ENCODE data around the gene MAPRE3. TPM values are rescaled to one million over a fixed set of nuclear protein-coding genes. Genes with fewer than 3 reads are reported as not detected.
A peak's percentile ranks its signal among the peaks of the same experiment; 100 is the strongest.

Gene MAPRE3
- total RNA-seq, 1 experiment from 2014 or later = 0.42 TPM

DNA sequence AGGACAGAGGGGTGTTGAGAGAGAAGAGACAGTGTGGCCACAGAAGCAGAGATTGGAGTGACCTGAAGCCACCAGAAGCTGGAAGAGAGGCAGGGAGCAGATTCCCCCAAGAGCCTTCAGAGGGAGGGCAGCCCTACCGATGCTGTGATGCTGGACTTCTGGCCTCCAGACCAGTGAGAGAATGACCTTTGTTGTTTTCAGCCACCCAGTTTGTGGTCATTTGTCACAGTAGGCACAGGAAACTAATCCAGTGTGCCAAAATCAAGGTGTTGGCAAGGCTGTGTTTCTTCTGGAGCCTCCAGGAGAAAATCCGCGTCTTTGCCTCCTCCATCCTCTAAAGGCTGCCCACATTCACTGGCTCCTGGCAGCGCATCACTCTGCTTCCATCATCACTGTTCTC is 15.4 kb downstream of the MAPRE3 start:
- H3K36me3 ChIP-seq (replicated peaks; ENCODE audit: control insufficient read depth, insufficient read depth, low read length) = no peaks in the 10 kb centered on the region

DNA sequence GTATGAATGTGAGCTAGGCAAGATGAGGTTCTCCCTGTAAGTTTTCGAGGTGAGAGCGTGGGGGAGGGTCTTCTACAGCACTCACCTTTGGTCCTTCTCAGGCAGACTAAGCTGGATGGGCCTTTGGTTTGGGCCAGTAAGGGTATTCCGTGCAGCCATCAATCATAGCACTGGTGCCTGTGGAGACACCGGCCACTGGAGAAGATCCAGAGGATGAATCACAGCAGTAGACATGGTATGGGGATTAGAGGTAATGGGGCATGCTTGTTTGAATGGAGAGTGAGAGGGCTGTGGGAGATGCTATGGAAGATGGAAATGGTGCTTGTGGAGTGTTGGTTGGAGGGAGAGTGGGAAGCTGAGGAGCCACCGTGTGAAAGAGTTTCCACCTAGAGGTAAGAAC is 16.1 kb downstream of the MAPRE3 start:
- DNase-seq = no peak
- H3K36me3 ChIP-seq (replicated peaks; ENCODE audit: control insufficient read depth, insufficient read depth, low read length) = no peaks in the 10 kb centered on the region
- H3K27me3 ChIP-seq (ENCODE audit: control insufficient read depth, insufficient read depth, low read length) = no peaks in the 10 kb centered on the region
- no peak overlapping the region for H3K4me3 ChIP-seq (ENCODE audit: insufficient read depth, low read depth, low read length)

More for the DNA sequence above, 15.4 kb downstream of the MAPRE3 start:
- DNase-seq = no peak
- no peak overlapping the region for H3K4me3 ChIP-seq (ENCODE audit: insufficient read depth, low read depth, low read length)
- H3K27me3 ChIP-seq (ENCODE audit: control insufficient read depth, insufficient read depth, low read length) = no peaks in the 10 kb centered on the region

DNA sequence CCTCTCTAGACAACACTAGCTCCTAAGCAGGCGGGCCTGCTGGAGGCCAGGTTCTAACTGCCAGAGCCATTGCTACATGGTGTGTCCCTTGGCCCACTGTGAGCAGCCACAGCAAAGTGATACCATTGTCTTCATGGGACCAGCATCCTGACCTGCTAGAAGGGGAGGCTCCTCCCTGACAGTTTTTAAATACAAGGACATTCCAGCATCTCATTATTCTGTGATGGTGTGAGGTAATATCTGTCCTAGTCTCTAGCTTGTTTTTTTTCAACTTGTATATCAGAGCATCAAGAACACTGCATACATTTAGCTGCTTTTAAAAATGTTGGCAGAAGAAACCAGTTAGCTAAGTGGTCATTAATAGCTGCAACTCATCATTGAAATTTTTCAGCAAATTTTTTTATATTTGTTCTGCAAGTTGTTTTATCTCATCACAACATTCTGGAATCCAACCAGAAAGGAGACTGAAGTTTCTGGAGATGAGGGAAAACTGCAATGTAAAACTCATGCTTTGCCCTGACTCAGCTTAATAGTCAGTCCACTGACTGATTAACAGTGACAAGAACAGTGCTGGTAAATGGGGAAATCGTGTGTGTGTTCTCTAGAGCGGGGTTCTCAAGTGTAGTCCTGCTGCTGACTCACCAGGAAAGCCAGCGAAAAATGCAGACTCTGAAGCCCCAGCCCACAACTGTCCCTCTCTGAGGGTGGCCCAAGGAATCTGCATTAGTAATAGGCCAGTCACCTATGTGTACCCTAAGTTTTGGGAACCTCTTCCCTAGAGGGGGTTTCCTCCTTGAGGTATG is 17.8 kb downstream of the MAPRE3 start:
- Histone ChIP-seq H3K4me3 (ENCODE audit: insufficient read depth, low read depth, low read length) (no peak overlapping the region), H3K36me3 (replicated peaks; ENCODE audit: control insufficient read depth, insufficient read depth, low read length) (no peaks in the 10 kb centered on the region), H3K27me3 (ENCODE audit: control insufficient read depth, insufficient read depth, low read length) (no peaks in the 10 kb centered on the region)
- DNase-seq = no peak

DNA sequence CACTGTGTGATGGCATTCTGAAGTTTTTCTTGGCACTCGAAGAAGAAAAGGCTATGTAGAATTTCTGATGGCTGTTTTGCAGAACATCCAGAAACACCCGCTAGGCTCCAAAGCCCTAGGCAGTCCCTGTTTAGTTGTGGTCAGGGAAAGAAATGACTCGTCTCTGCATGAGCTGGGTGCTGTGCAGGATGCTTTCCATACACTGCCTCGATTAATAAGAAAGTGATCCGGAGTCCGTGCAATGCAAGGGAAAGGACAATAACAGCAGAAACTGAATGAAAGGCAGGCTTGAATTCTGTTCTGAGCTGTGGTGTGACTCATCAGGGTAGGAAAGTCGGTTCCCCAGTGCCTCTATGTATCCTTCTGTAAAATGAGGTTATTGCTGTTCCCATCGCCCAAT is 18.7 kb downstream of the MAPRE3 start:
- H3K36me3 ChIP-seq (replicated peaks; ENCODE audit: control insufficient read depth, insufficient read depth, low read length) = no peaks in the 10 kb centered on the region
- H3K27me3 ChIP-seq (ENCODE audit: control insufficient read depth, insufficient read depth, low read length) = no peaks in the 10 kb centered on the region
- no peak for DNase-seq
- H3K4me3 ChIP-seq (ENCODE audit: insufficient read depth, low read depth, low read length) = no peak overlapping the region

DNA sequence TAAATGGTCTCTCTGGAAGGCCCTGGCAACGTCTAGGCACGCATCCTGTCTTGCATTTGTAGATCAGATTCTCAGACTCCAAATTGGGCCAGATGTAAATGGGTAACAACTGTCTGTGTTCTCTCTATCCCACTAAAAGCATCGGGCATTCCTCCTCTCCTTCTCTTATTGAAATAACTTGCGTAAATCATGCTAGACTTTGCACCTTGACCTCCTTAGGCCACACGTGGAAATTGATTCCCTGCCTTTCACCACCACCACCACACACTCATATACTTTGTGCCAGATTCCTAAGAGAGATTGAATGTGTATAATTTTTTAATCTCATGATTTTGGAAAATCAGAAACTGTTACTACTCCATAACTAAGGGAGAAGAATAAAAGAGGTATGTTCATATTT is 21.3 kb downstream of the MAPRE3 start:
- Histone ChIP-seq H3K36me3 (replicated peaks; ENCODE audit: control insufficient read depth, insufficient read depth, low read length) (no peaks in the 10 kb centered on the region), H3K4me3 (ENCODE audit: insufficient read depth, low read depth, low read length) (no peak overlapping the region), H3K27me3 (ENCODE audit: control insufficient read depth, insufficient read depth, low read length) (no peaks in the 10 kb centered on the region)
- no peak for DNase-seq

DNA sequence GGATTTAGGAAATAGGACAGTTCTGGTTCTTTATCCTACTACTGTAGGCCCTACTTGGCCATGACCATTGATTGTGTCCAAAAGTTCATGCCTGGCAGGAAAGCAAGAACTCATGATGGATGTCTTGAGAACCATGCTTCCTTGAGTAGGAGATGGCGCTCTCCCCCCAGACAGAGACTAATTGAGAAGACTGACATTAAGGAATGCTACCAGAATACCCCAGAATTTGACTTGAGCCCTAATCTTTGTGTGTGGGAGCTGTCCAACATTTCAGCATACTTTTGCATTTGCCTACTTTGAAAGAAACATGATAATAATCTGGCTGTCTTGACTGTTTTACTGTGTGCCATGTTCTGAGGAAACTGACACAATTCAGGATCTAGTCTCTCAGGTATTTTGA is 23.3 kb downstream of the MAPRE3 start:
- H3K27me3 ChIP-seq (ENCODE audit: control insufficient read depth, insufficient read depth, low read length) = no peaks in the 10 kb centered on the region
- no peaks in the 10 kb centered on the region for H3K36me3 ChIP-seq (replicated peaks; ENCODE audit: control insufficient read depth, insufficient read depth, low read length)
- no peak for DNase-seq
- H3K4me3 ChIP-seq (ENCODE audit: insufficient read depth, low read depth, low read length) = no peak overlapping the region

DNA sequence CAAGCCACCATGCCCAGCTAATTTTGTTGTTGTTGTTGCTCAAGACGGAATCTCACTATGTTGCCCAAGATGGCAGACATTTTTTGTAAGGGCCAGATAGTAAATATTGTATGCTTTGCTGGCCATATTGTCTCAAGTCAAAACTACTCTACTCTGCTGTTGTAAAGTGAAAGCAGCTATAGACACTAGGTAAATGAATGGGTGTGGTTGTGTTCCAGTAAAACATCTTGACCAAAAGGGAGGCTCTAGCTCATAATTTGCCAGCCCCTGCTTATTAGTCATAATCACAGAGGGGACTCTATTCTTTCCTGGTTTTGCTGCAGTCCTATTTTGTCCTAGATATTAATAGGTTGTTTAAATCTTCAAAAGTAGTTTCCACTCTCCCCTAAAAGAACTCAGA is 24.5 kb downstream of the MAPRE3 start:
- Histone ChIP-seq H3K36me3 (replicated peaks; ENCODE audit: control insufficient read depth, insufficient read depth, low read length) (no peaks in the 10 kb centered on the region), H3K4me3 (ENCODE audit: insufficient read depth, low read depth, low read length) (no peak overlapping the region), H3K27me3 (ENCODE audit: control insufficient read depth, insufficient read depth, low read length) (no peaks in the 10 kb centered on the region)
- no peak for DNase-seq

DNA sequence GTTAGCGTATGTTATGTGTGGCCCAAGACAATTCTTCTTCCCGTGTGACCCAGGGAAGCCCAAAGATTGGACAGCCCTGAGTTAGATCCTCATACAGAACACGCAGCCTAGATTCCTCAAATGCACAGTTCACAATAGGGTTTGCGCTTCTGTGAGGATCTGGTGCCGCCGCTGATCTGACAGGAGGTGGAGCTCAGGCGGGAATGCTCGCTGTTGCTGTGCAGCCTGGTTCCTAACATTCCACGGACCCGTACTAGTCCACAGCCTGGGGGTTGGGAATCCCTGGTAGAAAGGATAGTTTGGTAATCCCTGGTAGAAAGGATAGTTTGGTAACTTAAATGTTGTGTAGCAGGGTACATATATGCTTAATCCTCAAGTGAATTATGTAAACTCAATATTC is 27.0 kb downstream of the MAPRE3 start:
- H3K4me3 ChIP-seq (ENCODE audit: insufficient read depth, low read depth, low read length) = no peak overlapping the region
- no peaks in the 10 kb centered on the region for H3K36me3 ChIP-seq (replicated peaks; ENCODE audit: control insufficient read depth, insufficient read depth, low read length)
- H3K27me3 ChIP-seq (ENCODE audit: control insufficient read depth, insufficient read depth, low read length) = no peaks in the 10 kb centered on the region
- DNase-seq = no peak

DNA sequence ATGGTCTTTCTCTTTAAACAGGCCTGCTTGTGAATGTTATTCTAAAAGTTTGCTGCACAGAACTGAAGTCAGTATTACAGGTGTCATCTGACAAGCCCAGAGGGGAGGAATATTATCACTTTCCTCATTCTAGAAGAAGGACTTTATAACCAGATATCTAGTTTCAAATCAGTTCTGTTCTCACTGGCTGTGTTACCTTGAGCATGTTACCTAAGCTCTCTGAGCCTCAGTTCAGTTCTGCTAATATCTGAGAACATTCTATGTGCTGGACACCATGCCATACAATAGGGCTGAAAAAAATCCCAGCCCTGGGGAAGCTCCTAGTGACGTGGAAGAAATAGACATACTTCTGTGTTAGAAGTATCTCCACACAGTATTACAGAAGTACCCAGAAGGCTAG is 27.9 kb downstream of the MAPRE3 start:
- DNase-seq = no peak
- no peak overlapping the region for H3K4me3 ChIP-seq (ENCODE audit: insufficient read depth, low read depth, low read length)
- no peaks in the 10 kb centered on the region for H3K27me3 ChIP-seq (ENCODE audit: control insufficient read depth, insufficient read depth, low read length)
- H3K36me3 ChIP-seq (replicated peaks; ENCODE audit: control insufficient read depth, insufficient read depth, low read length) = no peaks in the 10 kb centered on the region

DNA sequence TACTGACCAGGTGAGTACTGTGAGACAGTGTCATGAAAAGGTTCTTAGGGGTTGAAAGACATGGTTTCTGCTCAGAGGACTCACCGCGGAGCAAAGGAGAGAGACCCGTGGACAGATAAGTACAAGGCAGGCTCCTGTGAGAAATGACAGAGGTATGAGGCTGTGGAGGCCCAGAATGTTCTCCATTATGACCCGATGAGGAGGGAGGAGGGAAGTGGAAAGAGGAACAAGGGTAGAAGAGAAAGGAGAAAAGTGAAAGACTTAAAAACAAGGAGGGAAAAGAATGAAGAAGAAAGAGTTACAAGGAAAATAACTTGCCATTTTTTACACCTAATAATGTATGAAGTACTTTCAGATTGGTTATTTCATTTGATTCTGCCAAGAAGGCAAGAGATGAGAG is 29.8 kb downstream of the MAPRE3 start:
- no peak overlapping the region for H3K4me3 ChIP-seq (ENCODE audit: insufficient read depth, low read depth, low read length)
- no peak for DNase-seq
- H3K27me3 ChIP-seq (ENCODE audit: control insufficient read depth, insufficient read depth, low read length) = no peaks in the 10 kb centered on the region
- no peaks in the 10 kb centered on the region for H3K36me3 ChIP-seq (replicated peaks; ENCODE audit: control insufficient read depth, insufficient read depth, low read length)

DNA sequence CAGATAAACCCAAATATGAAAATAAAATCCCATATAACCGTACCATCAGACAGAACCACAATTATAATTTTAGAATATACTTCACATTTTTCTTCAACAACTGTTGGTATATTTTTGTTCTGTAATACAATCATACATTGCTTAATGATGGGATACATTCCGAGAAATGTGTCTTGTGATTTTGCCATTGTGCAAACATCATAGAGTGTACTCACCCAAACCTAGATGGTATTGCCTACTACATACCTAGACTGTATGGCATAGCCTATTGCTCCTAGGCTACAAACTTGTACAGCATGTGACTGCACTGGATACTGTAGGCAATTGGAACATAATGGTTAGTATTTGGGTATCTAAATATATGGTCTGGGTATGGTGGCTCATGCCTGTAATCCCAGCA is 30.6 kb downstream of the MAPRE3 start:
- H3K27me3 ChIP-seq (ENCODE audit: control insufficient read depth, insufficient read depth, low read length) = no peaks in the 10 kb centered on the region
- no peak overlapping the region for H3K4me3 ChIP-seq (ENCODE audit: insufficient read depth, low read depth, low read length)
- no peaks in the 10 kb centered on the region for H3K36me3 ChIP-seq (replicated peaks; ENCODE audit: control insufficient read depth, insufficient read depth, low read length)
- DNase-seq = no peak

DNA sequence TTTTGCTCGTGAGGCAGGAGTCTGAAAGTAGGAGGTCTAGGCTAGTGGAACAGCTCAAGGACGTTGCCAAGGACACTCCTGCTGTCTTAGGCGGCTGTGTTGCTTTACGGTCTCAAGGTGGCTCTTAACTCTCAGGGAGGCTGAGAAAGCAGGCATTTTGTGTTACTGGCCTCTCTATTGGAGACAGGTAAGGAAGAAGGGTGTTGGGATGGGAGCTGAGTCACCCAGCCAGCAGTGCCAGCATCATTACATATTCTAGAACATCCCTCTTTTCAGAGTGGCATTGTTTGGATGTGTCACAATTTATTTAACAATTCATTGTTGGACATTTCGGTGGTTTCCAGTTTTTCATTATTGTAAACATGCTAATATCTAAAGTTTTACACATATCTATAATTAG is 31.5 kb downstream of the MAPRE3 start:
- H3K4me3 ChIP-seq (ENCODE audit: insufficient read depth, low read depth, low read length) = no peak overlapping the region
- no peaks in the 10 kb centered on the region for H3K36me3 ChIP-seq (replicated peaks; ENCODE audit: control insufficient read depth, insufficient read depth, low read length)
- DNase-seq = peak; percentile 55
- H3K27me3 ChIP-seq (ENCODE audit: control insufficient read depth, insufficient read depth, low read length) = no peaks in the 10 kb centered on the region

DNA sequence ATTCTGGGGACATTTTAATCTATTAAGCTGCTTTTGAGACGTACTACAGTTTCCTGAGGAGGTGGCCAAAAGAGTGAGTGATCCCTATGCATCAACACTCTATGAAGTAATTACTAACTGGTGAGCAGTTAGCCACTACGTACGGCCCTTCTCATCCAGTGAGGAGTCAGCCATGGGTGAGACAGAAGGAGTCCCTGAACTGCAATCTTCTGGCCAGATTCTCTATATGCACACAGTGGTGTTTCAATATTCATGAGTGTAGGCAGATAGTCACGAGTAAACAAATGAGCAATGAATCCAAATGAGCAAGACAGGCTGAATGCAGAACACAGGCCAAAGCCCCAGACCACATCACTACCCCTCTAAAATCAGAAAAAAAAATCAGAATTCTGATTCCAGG is 32.6 kb downstream of the MAPRE3 start:
- H3K4me3 ChIP-seq (ENCODE audit: insufficient read depth, low read depth, low read length) = no peak overlapping the region
- H3K36me3 ChIP-seq (replicated peaks; ENCODE audit: control insufficient read depth, insufficient read depth, low read length) = no peaks in the 10 kb centered on the region
- H3K27me3 ChIP-seq (ENCODE audit: control insufficient read depth, insufficient read depth, low read length) = no peaks in the 10 kb centered on the region
- no peak for DNase-seq

DNA sequence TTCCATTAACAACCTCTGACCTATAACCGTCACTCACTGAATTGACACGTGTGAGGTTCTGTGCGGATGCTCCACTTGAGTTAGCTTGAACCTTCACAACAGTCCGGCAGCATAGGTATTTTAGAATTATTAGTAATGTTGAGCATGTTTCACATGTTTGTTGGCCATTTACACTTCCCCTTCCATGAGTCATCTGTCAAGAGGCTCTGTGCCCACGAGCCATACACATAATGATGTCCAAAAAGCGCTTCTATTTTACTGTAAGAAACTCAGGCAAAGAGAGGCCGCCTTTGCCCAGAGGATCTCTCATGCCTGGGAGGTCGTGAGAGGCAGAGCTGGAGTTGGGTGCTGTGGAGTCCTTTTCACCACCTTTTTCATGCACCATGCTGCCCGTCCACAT is 33.4 kb downstream of the MAPRE3 start:
- Histone ChIP-seq H3K4me3 (ENCODE audit: insufficient read depth, low read depth, low read length) (no peak overlapping the region), H3K27me3 (ENCODE audit: control insufficient read depth, insufficient read depth, low read length) (no peaks in the 10 kb centered on the region), H3K36me3 (replicated peaks; ENCODE audit: control insufficient read depth, insufficient read depth, low read length) (no peaks in the 10 kb centered on the region)
- DNase-seq = no peak

DNA sequence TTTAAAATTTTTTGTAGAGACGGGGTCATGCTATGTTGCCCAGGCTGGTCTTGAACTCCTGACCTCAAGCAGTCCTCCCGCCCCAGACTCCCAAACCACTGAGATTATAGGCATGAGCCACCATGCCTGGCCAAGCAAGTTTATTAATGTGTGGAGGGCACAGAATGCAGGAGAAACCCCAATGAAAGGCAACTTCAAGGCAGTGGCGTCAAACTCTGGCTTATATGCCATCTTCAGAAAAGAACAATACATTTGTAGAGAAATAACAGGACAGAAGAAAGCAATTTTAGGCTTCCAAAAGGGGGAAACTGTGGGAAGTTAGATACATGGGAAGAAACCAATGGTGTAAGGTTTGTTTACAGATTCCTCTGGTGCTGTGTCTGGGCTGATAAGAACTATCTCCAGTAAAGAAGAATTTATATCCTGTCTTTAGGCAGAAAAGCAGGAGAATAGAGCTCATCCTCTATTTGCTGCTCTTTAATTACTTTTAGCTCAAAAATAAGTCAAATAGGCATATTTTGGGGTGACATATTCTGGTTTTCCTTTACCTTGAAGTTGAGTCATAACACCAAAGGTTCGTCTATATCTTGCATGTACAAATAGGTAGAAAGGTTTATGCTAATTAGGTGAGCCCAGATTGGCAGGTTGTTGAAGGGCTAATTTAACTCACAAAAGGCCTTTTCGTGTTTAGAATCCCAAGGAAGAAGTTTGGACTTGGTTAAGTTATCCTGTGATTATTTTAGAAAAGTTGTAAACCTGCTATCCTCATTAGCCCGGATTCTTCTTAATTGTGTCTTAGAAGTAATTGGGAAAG is 36.4 kb downstream of the MAPRE3 start:
- Histone ChIP-seq H3K4me3 (ENCODE audit: insufficient read depth, low read depth, low read length) (no peak overlapping the region), H3K36me3 (replicated peaks; ENCODE audit: control insufficient read depth, insufficient read depth, low read length) (no peaks in the 10 kb centered on the region), H3K27me3 (ENCODE audit: control insufficient read depth, insufficient read depth, low read length) (no peaks in the 10 kb centered on the region)
- DNase-seq = no peak
